OCI-LY1 (cell line): ENCODE measurements around the gene SOCS7.
"Not testable (repeated sequence)": the region's sequence is repeated elsewhere in the genome, so short reads cannot be mapped to it uniquely, and the experiment has no call there.

Experiments used
- H2AFZ ChIP-seq: fragments of 200-600 bp; sonication (generic), shearing (Covaris generic); 2 replicates; pipeline ENCODE4 v1.6.0; 2014; ENCODE audit warnings: antibody characterized with exemption, mild to moderate bottlenecking, low read length
- H3F3A ChIP-seq: fragments of 200-600 bp; sonication (generic), shearing (Covaris generic); 2 replicates; pipeline ENCODE4 v1.6.0; 2014; ENCODE audit warnings: mild to moderate bottlenecking, antibody characterized with exemption, low read length, moderate library complexity; ENCODE audit not compliant: insufficient read depth
- H3K27ac ChIP-seq: fragments of 200-600 bp; sonication (generic); 2 replicates; pipeline ENCODE4 v1.5.1; 2014; ENCODE audit warnings: low read length, mixed run types, mild to moderate bottlenecking, low read depth; ENCODE audit not compliant: poor library complexity, severe bottlenecking
- H3K27me3 ChIP-seq: fragments of 200-600 bp; sonication (generic); 2 replicates; pipeline ENCODE4 v1.6.0; 2014; ENCODE audit warnings: antibody characterized with exemption, mild to moderate bottlenecking, low read length, moderate library complexity; ENCODE audit not compliant: insufficient read depth
- H3K36me3 ChIP-seq: fragments of 200-600 bp; sonication (generic); 2 replicates; pipeline ENCODE4 v1.6.1; 2014; ENCODE audit warnings: mild to moderate bottlenecking, antibody characterized with exemption, low read length, moderate library complexity, mixed read lengths; ENCODE audit not compliant: insufficient read depth
- H3K4me1 ChIP-seq: fragments of 200-600 bp; sonication (generic); 2 replicates; pipeline ENCODE4 v1.5.1; 2014; ENCODE audit warnings: mild to moderate bottlenecking, low read length, moderate library complexity; ENCODE audit not compliant: insufficient read depth, severe bottlenecking
- H3K4me2 ChIP-seq: fragments of 200-600 bp; sonication (generic), shearing (Covaris generic); 2 replicates; pipeline ENCODE4 v1.6.1; 2014; ENCODE audit warnings: low read length
- H3K4me3 ChIP-seq: fragments of 200-600 bp; sonication (generic); 2 replicates; pipeline ENCODE4 v1.5.1; 2014; ENCODE audit warnings: low read length, low read depth, mild to moderate bottlenecking, mixed read lengths; ENCODE audit not compliant: poor library complexity, severe bottlenecking
- H3K79me2 ChIP-seq: fragments of 200-600 bp; shearing (Covaris generic); 2 replicates; pipeline ENCODE4 v1.6.1; 2016; ENCODE audit warnings: mixed run types, low read length, mixed read lengths; ENCODE audit not compliant: insufficient read depth
- H3K9ac ChIP-seq: fragments of 200-600 bp; sonication (generic), shearing (Covaris generic); 2 replicates; pipeline ENCODE4 v1.6.1; 2014; ENCODE audit warnings: mild to moderate bottlenecking, low read length, mixed read lengths
- H3K9me2 ChIP-seq: fragments of 200-600 bp; sonication (generic), shearing (Covaris generic); 2 replicates; pipeline ENCODE4 v1.6.1; 2014; ENCODE audit warnings: low read depth, mild to moderate bottlenecking, low read length, mixed read lengths
- H3K9me3 ChIP-seq: fragments of 200-600 bp; shearing (Covaris generic); 2 replicates; pipeline ENCODE4 v1.6.1; 2014; ENCODE audit warnings: low read length, mixed read lengths
- H4K20me1 ChIP-seq: fragments of 200-600 bp; sonication (generic), shearing (Covaris generic); 2 replicates; pipeline ENCODE4 v1.6.0; 2016; ENCODE audit warnings: mild to moderate bottlenecking, low read length; ENCODE audit not compliant: insufficient read depth
- CTCF ChIP-seq: fragments of 200-600 bp; sonication (generic), shearing (Covaris generic); IDR thresholded peaks from 2 replicates; pipeline ENCODE4 v1.5.1; 2017; ENCODE audit warnings: mild to moderate bottlenecking, antibody characterized with exemption, low read length, moderate library complexity, mixed read lengths
- EZH2 ChIP-seq: fragments of 200-600 bp; sonication (generic), shearing (Covaris generic); IDR thresholded peaks from 2 replicates; pipeline ENCODE4 v1.8.0; 2017; ENCODE audit warnings: borderline replicate concordance, mixed run types, mild to moderate bottlenecking, antibody characterized with exemption, low read length, moderate library complexity, mixed read lengths

Gene SOCS7

GRCh38 chr17:38436386-38436785, 84.7 kb downstream of the SOCS7 start:
- TF ChIP-seq EZH2 (no peak), CTCF (no peak)
- Histone ChIP-seq H3K27me3 (0 out of 2 replicates have a peak, but pooled peaks cover 6% of the 10 kb centered on the region), H3F3A (no peaks in the 10 kb centered on the region), H2AFZ (no peak overlapping the region), H4K20me1 (no peaks in the 10 kb centered on the region), H3K9me2 (no peaks in the 10 kb centered on the region), H3K9me3 (no peaks in the 10 kb centered on the region), H3K4me2 (no peak overlapping the region), H3K79me2 (no peaks in the 10 kb centered on the region), H3K27ac (no peak overlapping the region), H3K4me1 (no peaks in the 10 kb centered on the region), H3K4me3 (no peak overlapping the region), H3K36me3 (no peaks in the 10 kb centered on the region), H3K9ac (no peak overlapping the region)

GRCh38 chr17:38437313-38437712, 85.7 kb downstream of the SOCS7 start:
- not testable (repeated sequence) for H3K9me3 ChIP-seq, H3K9me2 ChIP-seq, H3K4me2 ChIP-seq, H3K4me3 ChIP-seq, H3K27me3 ChIP-seq, H2AFZ ChIP-seq, H3K9ac ChIP-seq, H3K79me2 ChIP-seq, H3F3A ChIP-seq, H4K20me1 ChIP-seq, H3K4me1 ChIP-seq, H3K27ac ChIP-seq, H3K36me3 ChIP-seq

- Histone ChIP-seq H3K9me2 (no peaks in the 10 kb centered on the region), H4K20me1 (no peaks in the 10 kb centered on the region), H2AFZ (no peak overlapping the region), H3K4me3 (no peak overlapping the region), H3K27me3 (0 out of 2 replicates have a peak, but pooled peaks cover 6% of the 10 kb centered on the region), H3K4me1 (no peaks in the 10 kb centered on the region), H3K36me3 (no peaks in the 10 kb centered on the region), H3K27ac (no peak overlapping the region), H3F3A (no peaks in the 10 kb centered on the region), H3K9me3 (no peaks in the 10 kb centered on the region), H3K79me2 (no peaks in the 10 kb centered on the region), H3K4me2 (no peak overlapping the region), H3K9ac (no peak overlapping the region)
- TF ChIP-seq CTCF, result no peak
- TF ChIP-seq EZH2, result no peak
These were observed 87.8 kb downstream of the SOCS7 start for GRCh38 chr17:38439436-38439835.

- Histone ChIP-seq H3F3A (no peaks in the 10 kb centered on the region), H3K4me2 (no peak overlapping the region), H3K9me3 (no peaks in the 10 kb centered on the region), H3K79me2 (no peaks in the 10 kb centered on the region), H2AFZ (no peak overlapping the region), H4K20me1 (no peaks in the 10 kb centered on the region), H3K27ac (no peak overlapping the region), H3K4me1 (no peaks in the 10 kb centered on the region), H3K9ac (no peak overlapping the region), H3K36me3 (no peaks in the 10 kb centered on the region), H3K9me2 (no peaks in the 10 kb centered on the region), H3K4me3 (no peak overlapping the region), H3K27me3 (no peaks in the 10 kb centered on the region)
- TF ChIP-seq CTCF (no peak), EZH2 (no peak)
These were observed 89.2 kb downstream of the SOCS7 start for GRCh38 chr17:38440614-38441397.
